HT1080 (cell line): ENCODE results near the gene RPS10. TPM values are rescaled to one million over a fixed set of nuclear protein-coding genes. Genes with fewer than 3 reads are reported as not detected.
"Not testable (repeated sequence)": the region's sequence is repeated elsewhere in the genome, so short reads cannot be mapped to it uniquely, and the experiment has no call there.

Experiments
- DNase-seq: peaks from one replicate; pipeline ENCODE4 v3.0.0-alpha.2; 2015; ENCODE audit warnings: low read depth
- total RNA-seq: library from RNA; depleted of rRNA; stranded (reverse); fragments of >200 nt; shearing (Covaris generic); gene quantifications from 2 replicates; pipeline ENCODE4 v1.2.3, GENCODE V29; 2014

The RPS10 gene
- total RNA-seq, 1 experiment from 2014 or later: 1,808 TPM

- DNase-seq: no peak
Measured at GRCh38 chr6:34393191-34393965, 32.5 kb downstream of the RPS10 start.

DNA sequence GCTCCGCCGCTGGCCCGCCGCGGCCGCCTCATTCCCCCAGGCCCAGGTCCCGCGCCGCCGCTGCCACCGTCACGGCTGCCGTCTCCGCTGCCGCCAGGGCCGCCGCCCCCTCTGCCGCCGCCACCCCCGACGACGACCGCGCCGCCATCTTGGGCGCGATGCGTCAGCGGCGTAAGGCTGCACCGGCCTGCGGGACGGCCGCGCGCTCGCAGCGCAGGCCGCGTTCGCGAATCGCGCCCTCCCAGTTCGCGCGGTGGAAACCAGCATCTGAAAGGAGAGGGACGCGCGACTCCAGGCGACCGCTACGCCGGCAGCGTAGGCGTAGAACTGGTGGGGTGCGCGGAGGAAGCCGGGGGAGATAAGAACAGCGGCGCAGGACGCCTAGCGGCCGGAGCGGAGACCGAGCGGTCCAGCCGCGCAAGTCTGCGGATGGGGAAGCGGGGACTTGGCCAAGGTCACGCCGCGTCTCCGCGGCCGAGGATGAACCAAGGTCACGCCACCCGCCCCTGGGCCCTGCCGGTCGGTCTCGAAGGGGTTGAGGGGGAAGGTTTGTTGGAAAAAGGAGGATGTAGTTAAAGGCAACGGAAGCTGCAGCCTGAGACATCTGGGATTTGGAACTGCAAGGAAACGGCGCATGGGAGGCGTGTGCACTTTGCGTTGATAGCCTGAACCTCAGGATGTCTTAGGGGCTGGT lies 33.2 kb downstream of the RPS10 start, which contains the start of gene NUDT3:
Gene NUDT3, minus strand, starts transcription at position 173 of the 694 bp plus-strand sequence. CDS start 307 bp downstream, outside the sequence.
- peak; percentile 91 for DNase-seq

DNA sequence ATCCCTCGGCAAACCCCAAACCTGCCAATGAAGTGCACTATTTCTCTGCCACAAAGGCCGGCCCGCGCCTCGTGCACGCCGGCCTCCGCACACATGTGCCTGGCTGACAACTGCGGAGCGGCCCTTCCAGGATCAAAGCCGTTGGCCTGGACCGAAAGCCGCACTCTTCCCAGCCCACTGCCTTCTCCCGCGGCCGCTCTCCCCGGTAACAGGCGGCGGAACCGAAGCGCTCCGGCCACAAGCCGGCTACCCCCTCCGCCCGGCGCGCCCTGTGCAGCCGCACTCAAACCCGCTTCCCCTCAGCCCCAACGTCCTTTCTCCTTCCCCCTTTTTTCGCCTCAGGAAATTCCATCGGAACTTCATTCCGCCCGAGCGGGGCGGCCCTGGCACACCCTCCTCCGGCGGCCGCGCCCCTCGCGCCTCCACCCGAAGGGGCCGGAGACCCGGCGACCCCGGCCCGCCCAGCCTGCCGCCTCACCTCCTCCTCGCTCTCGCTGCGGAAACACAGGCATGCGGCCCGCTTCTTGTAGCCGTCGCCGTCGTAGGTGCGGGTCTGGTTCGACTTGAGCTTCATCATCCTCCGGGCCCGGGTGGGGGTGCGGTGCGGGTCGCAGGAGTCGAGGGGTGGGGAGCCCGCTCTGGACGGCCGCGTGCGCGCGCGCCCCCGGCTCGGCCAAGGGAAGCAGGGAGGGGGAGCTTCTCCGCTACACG lies 33.9 kb downstream of the RPS10 start:
- DNase-seq: peak; percentile 58

DNA sequence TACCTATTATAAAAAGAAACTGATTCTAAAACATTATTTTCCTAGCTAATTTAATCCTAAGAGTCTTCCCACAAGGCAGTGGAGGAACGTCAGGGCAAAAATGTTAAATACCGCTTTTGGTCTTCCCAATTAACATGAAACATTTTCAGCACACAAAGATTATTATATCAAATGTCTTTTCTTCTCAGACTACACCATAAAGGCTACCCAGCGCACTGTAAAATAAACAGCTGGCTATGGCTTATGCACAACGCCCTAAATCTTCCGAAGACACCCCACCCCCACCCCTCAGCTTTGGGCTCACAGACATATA lies 34.4 kb downstream of the RPS10 start:
- DNase-seq: no peak

GRCh38 chr6:34390531-34391472 lies 35.1 kb downstream of the RPS10 start:
- peak; percentile 65 for DNase-seq

DNA sequence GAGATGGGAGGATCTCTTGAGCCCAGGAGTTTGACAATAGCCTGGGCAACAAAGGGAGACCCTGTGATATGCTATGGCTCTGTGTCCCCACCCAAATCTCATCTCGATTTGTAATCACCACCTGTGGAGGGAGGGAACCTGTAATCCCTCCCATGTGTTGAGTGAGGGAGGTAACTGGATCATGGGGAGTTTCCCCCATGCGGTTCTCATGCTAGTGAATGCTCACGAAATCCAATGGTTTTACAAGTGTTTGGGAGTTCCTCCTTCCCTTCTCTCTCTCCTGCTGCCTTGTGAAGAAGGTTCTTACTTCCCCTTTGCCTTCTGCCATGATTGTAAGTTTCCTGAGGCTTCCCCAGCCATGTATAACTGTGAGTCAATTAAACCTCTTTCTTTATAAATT lies 36.8 kb downstream of the RPS10 start:
- DNase-seq: no peak

DNA sequence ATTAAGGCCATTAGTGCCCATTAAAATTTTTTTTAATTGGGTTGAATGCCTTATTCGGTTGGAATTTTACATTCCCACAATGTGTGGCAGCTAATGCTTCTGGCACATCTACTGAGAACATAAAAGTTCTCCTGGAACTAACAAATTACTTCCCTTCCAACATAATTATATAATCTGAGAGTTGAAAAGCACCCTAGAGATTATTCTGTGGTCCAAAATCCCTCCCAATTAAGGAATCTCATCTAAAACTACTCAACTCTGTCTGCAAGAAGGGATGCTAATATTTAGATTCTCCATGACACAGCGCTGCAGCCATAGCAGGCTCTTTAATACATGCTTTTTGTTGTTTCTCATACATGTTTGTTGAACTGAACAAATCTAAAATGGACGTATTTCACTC lies 37.4 kb downstream of the RPS10 start:
- DNase-seq: no peak

- peak; percentile 72 for DNase-seq
Measured at GRCh38 chr6:34386316-34387137, 39.3 kb downstream of the RPS10 start.

DNA sequence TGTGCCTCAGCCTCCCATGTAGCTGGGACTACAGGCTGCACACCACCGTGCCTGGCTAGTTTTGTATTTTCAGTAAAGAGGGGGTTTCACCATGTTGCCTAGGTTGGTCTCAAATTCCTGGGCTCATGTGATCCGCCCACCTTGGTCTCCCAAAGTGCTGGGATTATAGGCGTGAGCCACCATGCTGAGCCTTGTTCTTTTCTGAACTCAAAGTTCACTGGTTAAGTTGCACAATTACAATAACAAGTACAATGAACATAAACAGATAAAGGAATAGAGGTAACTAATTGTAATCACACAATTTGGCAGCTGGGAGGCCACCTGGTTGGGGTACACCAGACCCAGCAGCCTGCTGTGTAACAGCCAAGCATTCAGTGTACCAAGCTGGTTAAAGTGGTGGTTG lies 40.1 kb downstream of the RPS10 start:
- no peak for DNase-seq

GRCh38 chr6:34384321-34385153 lies 41.3 kb downstream of the RPS10 start:
- DNase-seq: no peak

- no peak for DNase-seq
Measured at GRCh38 chr6:34383656-34384320, 42.1 kb downstream of the RPS10 start.

DNA sequence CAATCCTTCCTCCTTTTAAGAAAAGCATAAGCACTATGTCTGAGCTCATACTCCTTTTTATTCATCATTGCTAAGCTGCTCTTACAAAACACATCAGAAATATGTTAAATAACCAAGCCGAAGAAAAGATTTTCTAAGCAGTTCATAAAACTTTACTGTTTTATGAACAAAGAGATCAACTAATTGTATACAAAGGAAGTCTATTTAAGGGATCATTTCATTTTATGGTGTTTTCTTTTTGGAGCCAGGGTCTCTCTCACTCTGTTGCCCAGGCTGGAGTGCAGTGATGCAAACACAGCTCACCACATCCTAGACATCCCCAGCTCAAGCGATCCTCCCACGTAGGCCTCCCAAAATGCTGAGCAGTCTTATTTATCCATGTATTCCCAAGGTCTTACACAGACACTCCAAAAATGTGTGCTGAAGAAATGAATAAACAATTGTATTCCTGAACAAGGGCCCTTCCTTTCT lies 42.7 kb downstream of the RPS10 start:
- DNase-seq: no peak

- DNase-seq: no peak
Measured at GRCh38 chr6:34381081-34381480, 44.8 kb downstream of the RPS10 start.

DNA sequence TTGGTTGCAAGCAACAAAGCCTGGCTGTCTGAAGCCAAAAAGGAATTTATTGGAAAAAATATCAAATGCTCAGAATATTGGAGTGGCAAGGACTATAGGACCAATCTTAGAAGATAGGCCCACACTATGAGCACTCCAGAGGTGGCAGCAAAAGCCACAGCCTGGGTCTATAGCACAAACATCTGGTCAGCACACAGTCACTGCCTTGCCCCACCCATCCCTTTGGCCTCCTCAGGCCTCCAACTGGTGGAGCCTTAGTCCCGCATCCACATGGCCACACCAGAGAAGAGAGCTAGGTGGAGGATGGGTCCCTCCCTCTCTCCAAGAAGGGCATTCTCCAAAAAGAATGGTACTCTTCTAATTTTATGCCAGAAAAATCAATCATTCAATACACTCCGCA lies 47.4 kb downstream of the RPS10 start:
- no peak for DNase-seq

DNA sequence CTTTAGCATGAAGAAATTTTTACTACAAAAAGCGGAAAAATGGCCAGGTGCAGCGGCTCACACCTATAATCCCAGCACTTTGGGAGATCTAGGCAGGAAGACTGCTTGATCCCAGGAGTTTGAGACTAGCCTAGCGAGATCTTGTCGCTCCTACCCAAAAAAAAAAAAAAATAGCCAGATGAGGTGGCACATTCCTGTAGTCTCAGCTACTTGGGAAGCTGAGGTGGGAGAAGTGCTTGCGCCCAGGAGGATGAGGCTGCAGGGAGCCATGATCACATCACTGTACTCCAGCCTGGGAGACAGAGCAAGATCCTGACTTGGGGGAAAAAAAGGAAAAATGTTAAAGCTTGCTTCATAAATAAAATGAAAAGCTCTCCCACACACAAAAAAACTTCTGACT lies 47.9 kb downstream of the RPS10 start:
- DNase-seq: no peak

DNA sequence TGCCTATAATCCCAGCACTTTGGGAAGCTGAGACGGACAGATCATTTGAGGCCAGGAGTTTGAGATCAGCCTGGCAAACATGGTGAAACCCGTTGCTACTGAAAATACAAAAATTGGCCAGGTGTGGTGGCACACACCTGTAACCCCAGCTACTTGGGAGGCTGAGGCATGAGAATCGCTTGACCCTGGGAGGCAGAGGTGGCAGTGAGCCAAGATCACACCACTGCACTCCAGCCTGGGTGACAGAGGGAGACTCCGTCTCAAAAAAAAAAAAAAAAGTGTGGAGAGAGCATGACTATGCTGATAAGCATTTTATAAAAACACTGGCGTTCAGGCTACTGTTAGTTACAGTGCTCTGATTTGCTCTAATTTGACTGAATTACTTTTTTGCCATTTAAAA lies 48.3 kb downstream of the RPS10 start:
- not testable (repeated sequence) for DNase-seq

- no peak for DNase-seq
Measured at GRCh38 chr6:34375833-34376232, 50.0 kb downstream of the RPS10 start.

DNA sequence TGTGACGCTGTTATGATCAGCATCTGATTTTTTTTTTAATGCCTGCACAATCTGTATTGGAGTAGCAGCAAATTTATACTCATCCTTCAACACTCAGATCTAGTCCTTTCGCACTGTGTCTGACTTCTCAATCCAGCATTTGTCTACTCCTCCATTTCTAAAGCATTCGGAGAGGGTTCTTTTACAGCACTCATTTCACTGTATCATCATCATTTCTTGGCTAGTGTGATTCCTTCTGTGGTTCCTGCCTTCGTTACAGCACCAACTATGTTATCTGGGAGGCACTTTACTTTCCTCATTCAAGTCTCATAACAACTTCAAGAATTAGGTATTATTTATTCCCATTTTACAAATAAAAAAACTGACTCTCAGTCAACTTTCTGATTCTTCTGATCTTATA lies 51.4 kb downstream of the RPS10 start:
- DNase-seq: no peak

- DNase-seq: no peak
Measured at GRCh38 chr6:34374069-34374468, 51.8 kb downstream of the RPS10 start.
